H9 (cell line): Measurements from ENCODE around the gene RAVER1. TPM values are rescaled to one million over a fixed set of nuclear protein-coding genes. Genes with fewer than 3 reads are reported as not detected.

Experiments used
- DNase-seq: peaks from one replicate; pipeline ENCODE4 v3.0.0-alpha.2; 2017
- H2AFZ ChIP-seq: one replicate; pipeline ENCODE4 v1.6.1; 2013; ENCODE audit warnings: mild to moderate bottlenecking, low read length, control low read depth, moderate library complexity
- H2AK5ac ChIP-seq: 2 replicates; pipeline ENCODE4 v1.6.1; 2013; ENCODE audit warnings: low read length, control low read depth, mixed read lengths; ENCODE audit not compliant: insufficient read length
- H2BK120ac ChIP-seq: one replicate; pipeline ENCODE4 v1.6.1; 2013; ENCODE audit warnings: low read depth, mild to moderate bottlenecking, low read length, control low read depth, inconsistent platforms; ENCODE audit not compliant: poor library complexity, severe bottlenecking
- H2BK12ac ChIP-seq: 2 replicates; pipeline ENCODE4 v1.6.1; 2013; ENCODE audit warnings: low read length, control low read depth, mixed read lengths, low read depth; ENCODE audit not compliant: insufficient read length
- H2BK15ac ChIP-seq: 2 replicates; pipeline ENCODE4 v1.6.1; 2013; ENCODE audit warnings: low read depth, low read length, control low read depth
- H2BK20ac ChIP-seq: one replicate; pipeline ENCODE4 v1.6.1; 2013; ENCODE audit warnings: low read depth, mild to moderate bottlenecking, low read length, control low read depth, inconsistent platforms; ENCODE audit not compliant: poor library complexity, severe bottlenecking
- H2BK5ac ChIP-seq: 2 replicates; pipeline ENCODE4 v1.6.1; 2013; ENCODE audit warnings: low read length, control low read depth, mixed read lengths; ENCODE audit not compliant: insufficient read length
- H3K14ac ChIP-seq: 2 replicates; pipeline ENCODE4 v1.6.1; 2013; ENCODE audit warnings: low read length, control low read depth; ENCODE audit not compliant: insufficient read depth
- H3K18ac ChIP-seq: 2 replicates; pipeline ENCODE4 v1.6.1; 2013; ENCODE audit warnings: low read depth, mild to moderate bottlenecking, mixed read lengths, low read length, control low read depth; ENCODE audit not compliant: insufficient read length
- H3K23ac ChIP-seq: 2 replicates; pipeline ENCODE4 v1.6.1; 2013; ENCODE audit warnings: low read length, control low read depth, mixed read lengths, low read depth; ENCODE audit not compliant: insufficient read length
- H3K23me2 ChIP-seq: 2 replicates; pipeline ENCODE4 v1.6.1; 2013; ENCODE audit warnings: low read depth, mild to moderate bottlenecking, mixed read lengths, low read length, control low read depth; ENCODE audit not compliant: insufficient read length, poor library complexity, severe bottlenecking
- H3K27ac ChIP-seq: 2 replicates; pipeline ENCODE4 v1.5.1; 2013; ENCODE audit warnings: low read length, control low read depth, mixed read lengths, low read depth; ENCODE audit not compliant: insufficient read length
- H3K27me3 ChIP-seq: 2 replicates; pipeline ENCODE4 v1.6.1; 2013; ENCODE audit warnings: low read length, control low read depth, inconsistent platforms; ENCODE audit not compliant: insufficient read depth
- H3K4ac ChIP-seq: 2 replicates; pipeline ENCODE4 v1.6.1; 2013; ENCODE audit warnings: low read depth, mild to moderate bottlenecking, control low read depth, inconsistent platforms, low read length, moderate library complexity
- H3K4me1 ChIP-seq: 2 replicates; pipeline ENCODE4 v1.6.1; 2013; ENCODE audit warnings: low read length, control low read depth, inconsistent platforms; ENCODE audit not compliant: insufficient read depth
- H3K4me2 ChIP-seq: 2 replicates; pipeline ENCODE4 v1.6.1; 2013; ENCODE audit warnings: low read length, control low read depth, mixed read lengths; ENCODE audit not compliant: insufficient read length, insufficient read depth
- H3K56ac ChIP-seq: 2 replicates; pipeline ENCODE4 v1.6.1; 2013; ENCODE audit warnings: low read depth, mild to moderate bottlenecking, mixed read lengths, low read length, control low read depth; ENCODE audit not compliant: insufficient read length
- H3K79me1 ChIP-seq: 2 replicates; pipeline ENCODE4 v1.6.1; 2013; ENCODE audit warnings: low read depth, mild to moderate bottlenecking, moderate library complexity, low read length, control low read depth, inconsistent platforms; ENCODE audit not compliant: insufficient read depth, poor library complexity, severe bottlenecking
- H3K79me2 ChIP-seq: 2 replicates; pipeline ENCODE4 v1.6.1; 2013; ENCODE audit warnings: low read length, control low read depth, inconsistent platforms; ENCODE audit not compliant: insufficient read depth
- H3K9ac ChIP-seq: 2 replicates; pipeline ENCODE4 v1.6.1; 2013; ENCODE audit warnings: low read length, control low read depth, mixed read lengths; ENCODE audit not compliant: insufficient read length; ENCODE audit errors: extremely low read depth
- H3K9me3 ChIP-seq: one replicate; pipeline ENCODE4 v1.6.1; 2013; ENCODE audit warnings: low read depth, low read length, inconsistent platforms; ENCODE audit not compliant: control insufficient read depth
- H3T11ph ChIP-seq: one replicate; pipeline ENCODE4 v1.6.1; 2013; ENCODE audit warnings: mild to moderate bottlenecking, low read length, control low read depth, inconsistent platforms
- H4K20me1 ChIP-seq: one replicate; pipeline ENCODE4 v1.6.1; 2013; ENCODE audit not compliant: control insufficient read depth, insufficient read length, insufficient read depth
- H4K5ac ChIP-seq: 2 replicates; pipeline ENCODE4 v1.6.1; 2013; ENCODE audit warnings: low read depth, mild to moderate bottlenecking, mixed read lengths, low read length, control low read depth; ENCODE audit not compliant: insufficient read length
- H4K8ac ChIP-seq: replicated peaks from 2 replicates; pipeline ENCODE4 v1.6.1; 2013; ENCODE audit warnings: low read length, control low read depth, mixed read lengths, low read depth; ENCODE audit not compliant: insufficient read length
- H4K91ac ChIP-seq: 2 replicates; pipeline ENCODE4 v1.6.1; 2013; ENCODE audit warnings: low read depth, mild to moderate bottlenecking, moderate library complexity, mixed read lengths, low read length, control low read depth; ENCODE audit not compliant: insufficient read length
- H3K27ac Mint-ChIP-seq, 3 experiments: 2 replicates in 2 of 3; 3 replicates in 1 of 3; pipeline ENCODE4 v1.8.0; 2020 to 2021; ENCODE audit warnings: mixed read lengths in 3 of 3, mild to moderate bottlenecking in 1 of 3, moderate library complexity in 1 of 3
- H3K27me3 Mint-ChIP-seq: 2 replicates; pipeline ENCODE4 v1.8.0; 2021; ENCODE audit warnings: low read depth, mild to moderate bottlenecking, moderate library complexity, mixed read lengths
- H3K36me3 Mint-ChIP-seq, 3 experiments: 2 replicates in 2 of 3; 3 replicates in 1 of 3; pipeline ENCODE4 v1.8.0; 2020 to 2021; ENCODE audit warnings: low read depth in 3 of 3, mixed read lengths in 3 of 3; ENCODE audit not compliant: insufficient read depth in 1 of 3
- H3K4me1 Mint-ChIP-seq, 2 experiments: 2 replicates each; pipeline ENCODE4 v1.8.0; 2020; ENCODE audit warnings: mixed read lengths in 2 of 2
- H3K4me3 Mint-ChIP-seq, 2 experiments: 2 replicates in 1 of 2; 3 replicates in 1 of 2; pipeline ENCODE4 v1.8.0; 2020 to 2021; ENCODE audit warnings: mild to moderate bottlenecking in 2 of 2, mixed read lengths in 2 of 2, moderate library complexity in 1 of 2
- H3K9me3 Mint-ChIP-seq, 2 experiments: 2 replicates in 1 of 2; 3 replicates in 1 of 2; pipeline ENCODE4 v1.8.0; 2020; ENCODE audit warnings: mild to moderate bottlenecking in 2 of 2, mixed read lengths in 2 of 2, moderate library complexity in 1 of 2
- WGBS: extraction: QIAGEN DNeasy Blood & Tissue Kit; methylation state at CpG from one replicate; pipeline ENCODE4 v1.1.7; 2013; ENCODE audit warnings: missing lambda C conversion rate, low lambda C conversion rate, mixed read lengths; ENCODE audit not compliant: insufficient read length; ENCODE audit errors: extremely low coverage; 5-methylcytosine and 5-hydroxymethylcytosine counted together
- total RNA-seq: library from RNA; stranded (reverse); gene quantifications from 2 replicates; pipeline ENCODE4 v1.2.1, GENCODE V29; 2021
- TF ChIP-seq, protein P1 (sequence below): fragments of 200-600 bp; sonication (generic); conservative IDR thresholded peaks from 3 replicates; pipeline ENCODE4 v1.8.0; 2021; ENCODE audit warnings: antibody characterized with exemption, mild to moderate bottlenecking

Gene RAVER1
- total RNA-seq, 1 experiment from 2014 or later: 74.7 TPM

DNA sequence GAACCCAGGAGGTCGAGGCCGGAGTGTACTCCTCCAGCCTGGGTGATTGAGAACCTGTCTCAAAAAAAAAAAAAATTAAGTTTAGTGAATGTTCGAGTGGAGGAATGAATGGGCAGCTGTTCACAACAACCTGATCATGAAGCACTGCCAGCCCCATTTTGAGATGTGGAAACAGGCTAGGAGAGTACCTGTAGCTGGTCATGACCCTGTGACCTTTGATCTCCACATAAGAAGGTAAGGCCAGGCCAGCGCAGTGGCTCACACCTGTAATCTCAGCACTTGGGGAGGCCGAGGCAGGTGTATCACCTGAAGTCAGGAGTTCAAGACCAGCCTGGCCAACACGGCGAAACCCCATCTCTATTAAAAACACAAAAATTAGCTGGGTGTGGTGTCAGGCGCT, 7.6 kb downstream of the RAVER1 start:
- H3K14ac ChIP-seq: no peak overlapping the region
- TF ChIP-seq, protein P1, sequence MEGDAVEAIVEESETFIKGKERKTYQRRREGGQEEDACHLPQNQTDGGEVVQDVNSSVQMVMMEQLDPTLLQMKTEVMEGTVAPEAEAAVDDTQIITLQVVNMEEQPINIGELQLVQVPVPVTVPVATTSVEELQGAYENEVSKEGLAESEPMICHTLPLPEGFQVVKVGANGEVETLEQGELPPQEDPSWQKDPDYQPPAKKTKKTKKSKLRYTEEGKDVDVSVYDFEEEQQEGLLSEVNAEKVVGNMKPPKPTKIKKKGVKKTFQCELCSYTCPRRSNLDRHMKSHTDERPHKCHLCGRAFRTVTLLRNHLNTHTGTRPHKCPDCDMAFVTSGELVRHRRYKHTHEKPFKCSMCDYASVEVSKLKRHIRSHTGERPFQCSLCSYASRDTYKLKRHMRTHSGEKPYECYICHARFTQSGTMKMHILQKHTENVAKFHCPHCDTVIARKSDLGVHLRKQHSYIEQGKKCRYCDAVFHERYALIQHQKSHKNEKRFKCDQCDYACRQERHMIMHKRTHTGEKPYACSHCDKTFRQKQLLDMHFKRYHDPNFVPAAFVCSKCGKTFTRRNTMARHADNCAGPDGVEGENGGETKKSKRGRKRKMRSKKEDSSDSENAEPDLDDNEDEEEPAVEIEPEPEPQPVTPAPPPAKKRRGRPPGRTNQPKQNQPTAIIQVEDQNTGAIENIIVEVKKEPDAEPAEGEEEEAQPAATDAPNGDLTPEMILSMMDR: no peak
- H3K36me3 Mint-ChIP-seq: peaks cover 25 to 74% (median 69%) of the 10 kb centered on the region in 3 experiments

More for the DNA sequence above, 7.6 kb downstream of the RAVER1 start:
- Histone ChIP-seq H2BK12ac (no peak overlapping the region), H4K20me1 (no peaks in the 10 kb centered on the region), H3K79me2 (no peaks in the 10 kb centered on the region), H3K79me1 (no peaks in the 10 kb centered on the region), H2BK15ac (no peak overlapping the region), H3K4ac (no peak overlapping the region), H4K5ac (no peak overlapping the region), H3K4me2 (no peak overlapping the region), H2AK5ac (no peak overlapping the region), H3T11ph (no peak overlapping the region), H3K9me3 (no peaks in the 10 kb centered on the region), H3K9ac (no peak overlapping the region), H3K56ac (no peak overlapping the region), H3K4me1 (no peaks in the 10 kb centered on the region), H2AFZ (no peak overlapping the region), H3K23ac (no peak overlapping the region), H3K27ac (no peak overlapping the region), H3K18ac (no peak overlapping the region), H2BK120ac (no peak overlapping the region), H2BK5ac (no peak overlapping the region), H3K27me3 (no peaks in the 10 kb centered on the region), H3K23me2 (no peaks in the 10 kb centered on the region), H4K8ac (no peak overlapping the region), H4K91ac (no peak overlapping the region), H2BK20ac (no peak overlapping the region)
- Mint-ChIP-seq H3K27ac (no peak overlapping the region), H3K9me3 (no peaks in the 10 kb centered on the region; a peak in 1 of 5 replicates), H3K27me3 (no peaks in the 10 kb centered on the region), H3K4me1 (no peaks in the 10 kb centered on the region), H3K4me3 (no peak overlapping the region)
- WGBS: no CpG with 5 or more reads among the region's 8 CpGs
- no peak for DNase-seq
